Body of pancreas (tissue), 4 donors: Measurements from ENCODE around the gene NISCH. TPM values are rescaled to one million over a fixed set of nuclear protein-coding genes. Genes with fewer than 3 reads are reported as not detected.

ENCODE experiments used
- ATAC-seq: fragments of 150-250 bp; one replicate; pipeline ENCODE4 v1.9.1; 2016
- DNase-seq, 4 donors: peaks; one replicate each; pipeline ENCODE4 v3.0.0-alpha.2; 2019
- H3K27ac ChIP-seq, 4 donors: fragments of 200-600 bp; sonication (generic); 1 replicate in 3 of 4; 2 replicates in 1 of 4; pipeline versions ENCODE4 v1.5.1 to v1.6.1; 2016 to 2019; ENCODE audit warnings: mild to moderate bottlenecking in 1 of 4, mixed read lengths in 1 of 4, moderate library complexity in 1 of 4
- H3K27me3 ChIP-seq, 2 donors: fragments of 200-600 bp; sonication (generic); one replicate each; pipeline ENCODE4 v1.6.0; 2016; ENCODE audit warnings: mild to moderate bottlenecking in 1 of 2
- H3K36me3 ChIP-seq, 2 donors: fragments of 200-600 bp; sonication (generic); replicated peaks in 1 of 2; 2 replicates each; pipeline ENCODE4 v1.5.1; 2016; ENCODE audit warnings: low read depth in 2 of 2; ENCODE audit not compliant: insufficient read depth in 1 of 2
- H3K4me1 ChIP-seq: fragments of 200-600 bp; sonication (generic); one replicate; pipeline ENCODE4 v1.6.0; 2016
- H3K4me3 ChIP-seq, 2 donors: fragments of 200-600 bp; sonication (generic); 1 replicate in 1 of 2; 2 replicates in 1 of 2; pipeline ENCODE4 v1.5.1; 2016 to 2019
- H3K9me3 ChIP-seq, 3 donors: fragments of 200-600 bp; sonication (generic); 1 replicate in 2 of 3; 2 replicates in 1 of 3; pipeline ENCODE4 v1.5.1; 2016
- POLR2A ChIP-seq, 3 donors: fragments of 450-650 bp; IDR thresholded peaks; one replicate each; pipeline ENCODE4 v1.6.1; 2016; ENCODE audit warnings: antibody characterized with exemption in 3 of 3, mild to moderate bottlenecking in 2 of 3
- WGBS, 2 donors: methylation state at CpG; one replicate each; pipeline ENCODE4 v1.1.5; 2017; 5-methylcytosine and 5-hydroxymethylcytosine counted together
- intact Hi-C: fragments of 100-400 bp; cut with DNase I; formaldehyde crosslinking; loops from one replicate; pipeline ENCODE4 v1.15.1; 2023
- total RNA-seq, 2 donors: library from RNA; depleted of rRNA; stranded (reverse); fragments of >200 nt; gene quantifications; one replicate each; pipeline ENCODE4 v1.1.0, GENCODE V29; 2016
- TF ChIP-seq, protein P1 (sequence below), 7 experiments: fragments of 450-650 bp in 4 of 7; fragments of 200-600 bp in 3 of 7; sonication (generic) in 3 of 7; IDR thresholded peaks; one replicate each; pipeline ENCODE4 v1.5.1; 2016 to 2019; ENCODE audit warnings: antibody characterized with exemption in 7 of 7

The NISCH gene
- total RNA-seq, 2 donors from 2014 or later = 58.9 to 115 TPM

GRCh38 chr3:52533623-52534280 is 78.3 kb downstream of the NISCH start, which contains the start of gene NT5DC2:
TSS of gene NT5DC2 (minus strand) at chr3:52533857. CDS start at chr3:52533737, 120 bp downstream.
- Histone ChIP-seq H3K4me3 (peak within 1 kb of the TSS; percentile 23 to 24), H3K27ac (peak within 1 kb of the TSS in 3 of 4 donors; percentile 31 to 52 (median 46)), H3K36me3 (no peaks in the 10 kb centered on the region), H3K4me1 (peaks cover 39% of the 10 kb centered on the region), H3K9me3 (no peaks in the 10 kb centered on the region), H3K27me3 (no peaks in the 10 kb centered on the region)
- peak; percentile 31 for ATAC-seq
- WGBS, 2 donors = 7% methylated on average over 42 of the region's 91 CpGs; no CpG with 5 or more reads in 1 of the 2 donors
- peak in 1 of 3 donors; percentile 10 for TF ChIP-seq POLR2A (IDR thresholded peaks at IDR 0.05)
- TF ChIP-seq, protein P1, sequence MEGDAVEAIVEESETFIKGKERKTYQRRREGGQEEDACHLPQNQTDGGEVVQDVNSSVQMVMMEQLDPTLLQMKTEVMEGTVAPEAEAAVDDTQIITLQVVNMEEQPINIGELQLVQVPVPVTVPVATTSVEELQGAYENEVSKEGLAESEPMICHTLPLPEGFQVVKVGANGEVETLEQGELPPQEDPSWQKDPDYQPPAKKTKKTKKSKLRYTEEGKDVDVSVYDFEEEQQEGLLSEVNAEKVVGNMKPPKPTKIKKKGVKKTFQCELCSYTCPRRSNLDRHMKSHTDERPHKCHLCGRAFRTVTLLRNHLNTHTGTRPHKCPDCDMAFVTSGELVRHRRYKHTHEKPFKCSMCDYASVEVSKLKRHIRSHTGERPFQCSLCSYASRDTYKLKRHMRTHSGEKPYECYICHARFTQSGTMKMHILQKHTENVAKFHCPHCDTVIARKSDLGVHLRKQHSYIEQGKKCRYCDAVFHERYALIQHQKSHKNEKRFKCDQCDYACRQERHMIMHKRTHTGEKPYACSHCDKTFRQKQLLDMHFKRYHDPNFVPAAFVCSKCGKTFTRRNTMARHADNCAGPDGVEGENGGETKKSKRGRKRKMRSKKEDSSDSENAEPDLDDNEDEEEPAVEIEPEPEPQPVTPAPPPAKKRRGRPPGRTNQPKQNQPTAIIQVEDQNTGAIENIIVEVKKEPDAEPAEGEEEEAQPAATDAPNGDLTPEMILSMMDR (IDR thresholded peaks at IDR 0.05) = peak in 1 of 7 experiments; percentile 4
- peak; percentile 52 to 78 (median 66) for DNase-seq
- intact Hi-C loops = loop anchor here (10.0 kb wide), 1 partner anchor 79 kb away; the partner anchor contains the start of genes NISCH and TNNC1

DNA sequence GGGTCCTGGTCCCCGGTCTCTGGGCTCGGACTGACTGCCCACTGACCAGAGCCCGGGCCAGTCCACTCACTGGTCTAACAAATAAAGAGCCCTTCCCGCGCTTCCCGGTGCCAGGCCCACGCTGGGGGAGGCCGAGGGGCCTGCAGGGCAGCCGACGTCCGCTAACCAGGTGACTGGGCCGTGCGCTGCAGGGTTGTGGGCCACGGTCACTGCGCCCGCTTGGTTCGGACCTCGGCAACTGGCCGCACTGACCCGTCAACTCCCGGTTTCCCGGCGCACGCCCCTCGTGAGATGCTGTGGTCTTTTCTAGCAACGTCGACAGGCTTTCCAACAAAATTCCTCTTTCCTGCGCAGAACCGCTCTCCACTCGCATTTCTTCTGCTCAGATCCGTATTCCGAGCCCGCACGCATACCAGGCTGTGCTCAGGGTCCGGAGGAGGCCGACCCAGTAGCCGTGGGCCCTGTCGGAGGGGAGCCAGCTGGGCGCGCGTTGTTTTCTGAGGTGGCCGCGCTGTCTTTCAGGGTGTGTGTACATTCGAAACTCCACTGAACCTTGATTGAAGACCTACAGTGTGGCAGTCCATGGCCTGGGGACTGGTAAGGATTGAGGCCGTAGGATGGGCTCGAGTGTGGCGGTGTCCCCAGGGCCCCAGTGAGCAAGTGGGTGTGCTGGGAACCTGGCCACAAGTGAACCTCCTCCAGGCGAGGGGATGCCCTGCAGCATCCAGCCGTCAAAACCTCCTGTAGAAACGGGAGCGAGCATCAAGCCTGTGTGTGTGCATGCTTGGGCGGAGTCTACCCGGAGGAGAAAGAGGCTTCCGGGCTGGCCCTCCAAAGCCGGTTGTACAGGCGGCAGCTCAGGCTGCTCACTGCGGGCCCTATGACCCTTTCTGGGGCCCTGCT is 79.1 kb downstream of the NISCH start:
- Histone ChIP-seq H3K4me3 (peak overlapping the region; percentile 13 to 23), H3K36me3 (no peaks in the 10 kb centered on the region), H3K27ac (peak overlapping the region in 3 of 4 donors; percentile 31 to 52 (median 46)), H3K4me1 (peaks cover 47% of the 10 kb centered on the region), H3K27me3 (no peaks in the 10 kb centered on the region), H3K9me3 (no peaks in the 10 kb centered on the region)
- intact Hi-C loops = loop anchor here (10.0 kb wide), 1 partner anchor 80 kb away; the partner anchor contains the start of genes NISCH and TNNC1
- peak in 1 of 4 donors; percentile 18 for DNase-seq
- no peak for ATAC-seq
- 73 to 90% methylated on average over 44 to 57 of the region's 57 CpGs for WGBS, 2 donors
- no peak for TF ChIP-seq POLR2A (IDR thresholded peaks at IDR 0.05)
- TF ChIP-seq, protein P1 (IDR thresholded peaks at IDR 0.05) = no peak

- peak in 1 of 4 donors; percentile 14 for DNase-seq
- H3K27ac ChIP-seq = peak overlapping the region in 2 of 4 donors; percentile 54 to 93
- H3K4me1 ChIP-seq = peaks cover 55% of the 10 kb centered on the region
- intact Hi-C loops = loop anchor here (10.0 kb wide), 1 partner anchor 81 kb away; the partner anchor contains the start of genes NISCH and TNNC1
- H3K9me3 ChIP-seq = no peaks in the 10 kb centered on the region
- 83 to 90% methylated on average over 19 of the region's 19 CpGs for WGBS, 2 donors
- no peaks in the 10 kb centered on the region for H3K27me3 ChIP-seq
- H3K4me3 ChIP-seq = no peak overlapping the region
- H3K36me3 ChIP-seq = no peaks in the 10 kb centered on the region
- ATAC-seq = no peak
- TF ChIP-seq, protein P1 (IDR thresholded peaks at IDR 0.05) = no peak
- no peak for TF ChIP-seq POLR2A (IDR thresholded peaks at IDR 0.05)
Measured at GRCh38 chr3:52535411-52536111, 80.2 kb downstream of the NISCH start.

GRCh38 chr3:52536112-52536368 is 80.6 kb downstream of the NISCH start:
- peaks cover 55% of the 10 kb centered on the region for H3K4me1 ChIP-seq
- ATAC-seq = no peak
- H3K27ac ChIP-seq = peak overlapping the region in 2 of 4 donors; percentile 54 to 93
- no peaks in the 10 kb centered on the region for H3K27me3 ChIP-seq
- DNase-seq = no peak
- 4% methylated on average over 9 of the region's 9 CpGs for WGBS, 2 donors
- no peak overlapping the region for H3K4me3 ChIP-seq
- TF ChIP-seq POLR2A (IDR thresholded peaks at IDR 0.05) = no peak
- TF ChIP-seq, protein P1 (IDR thresholded peaks at IDR 0.05) = no peak
- intact Hi-C loops = loop anchor here (10.0 kb wide), 1 partner anchor 81 kb away; the partner anchor contains the start of genes NISCH and TNNC1
- no peaks in the 10 kb centered on the region for H3K9me3 ChIP-seq
- no peaks in the 10 kb centered on the region for H3K36me3 ChIP-seq
